Measurements from ENCODE around the gene DCST2.

DCST2 gene

DNA sequence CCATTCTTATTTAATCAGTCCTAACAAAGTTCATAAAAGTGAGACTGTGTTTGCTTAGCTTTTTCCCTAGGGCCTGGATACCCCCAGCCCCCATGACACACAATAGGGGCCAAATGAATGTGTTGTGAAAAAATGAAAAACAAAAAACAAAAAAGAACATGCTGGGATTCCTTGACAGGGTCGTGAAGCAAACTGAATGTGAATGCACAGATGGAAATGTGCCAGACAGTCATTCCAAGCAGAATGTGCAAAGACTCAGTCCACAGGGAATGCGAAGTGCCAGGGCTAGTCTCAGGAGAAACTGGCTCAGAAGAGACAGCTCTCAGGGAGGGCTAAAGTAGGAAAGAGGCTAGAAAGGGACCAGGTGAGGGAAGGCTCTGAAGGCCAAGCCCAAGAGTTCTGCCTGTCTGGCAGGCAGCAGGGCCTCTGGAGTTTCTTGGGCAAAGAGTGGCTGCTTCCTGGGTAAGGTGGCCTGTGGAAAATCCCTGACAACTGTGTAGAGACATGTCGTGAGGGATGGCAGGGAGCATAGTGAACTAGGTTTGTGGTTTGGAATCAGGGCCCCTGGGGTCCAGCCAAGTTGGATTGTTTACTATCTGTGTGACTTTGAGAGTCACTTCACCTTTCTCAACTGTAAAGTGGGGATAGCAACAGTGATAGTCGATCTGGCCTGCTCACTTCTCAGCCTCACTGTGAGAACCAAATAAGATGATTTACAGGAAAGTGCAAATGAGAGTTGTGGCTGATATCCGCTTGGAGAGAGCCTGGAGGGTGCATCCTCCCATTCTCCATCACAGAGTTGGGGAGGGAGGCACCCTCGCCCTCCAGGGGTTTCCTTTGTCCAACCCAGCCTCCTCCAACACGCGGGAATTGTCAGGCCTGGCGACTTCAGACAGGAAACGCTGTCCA, 16.3 kb upstream of the DCST2 start:
- DNase-seq (ENCODE audit: low read depth in 2 of 2): no peak

DNA sequence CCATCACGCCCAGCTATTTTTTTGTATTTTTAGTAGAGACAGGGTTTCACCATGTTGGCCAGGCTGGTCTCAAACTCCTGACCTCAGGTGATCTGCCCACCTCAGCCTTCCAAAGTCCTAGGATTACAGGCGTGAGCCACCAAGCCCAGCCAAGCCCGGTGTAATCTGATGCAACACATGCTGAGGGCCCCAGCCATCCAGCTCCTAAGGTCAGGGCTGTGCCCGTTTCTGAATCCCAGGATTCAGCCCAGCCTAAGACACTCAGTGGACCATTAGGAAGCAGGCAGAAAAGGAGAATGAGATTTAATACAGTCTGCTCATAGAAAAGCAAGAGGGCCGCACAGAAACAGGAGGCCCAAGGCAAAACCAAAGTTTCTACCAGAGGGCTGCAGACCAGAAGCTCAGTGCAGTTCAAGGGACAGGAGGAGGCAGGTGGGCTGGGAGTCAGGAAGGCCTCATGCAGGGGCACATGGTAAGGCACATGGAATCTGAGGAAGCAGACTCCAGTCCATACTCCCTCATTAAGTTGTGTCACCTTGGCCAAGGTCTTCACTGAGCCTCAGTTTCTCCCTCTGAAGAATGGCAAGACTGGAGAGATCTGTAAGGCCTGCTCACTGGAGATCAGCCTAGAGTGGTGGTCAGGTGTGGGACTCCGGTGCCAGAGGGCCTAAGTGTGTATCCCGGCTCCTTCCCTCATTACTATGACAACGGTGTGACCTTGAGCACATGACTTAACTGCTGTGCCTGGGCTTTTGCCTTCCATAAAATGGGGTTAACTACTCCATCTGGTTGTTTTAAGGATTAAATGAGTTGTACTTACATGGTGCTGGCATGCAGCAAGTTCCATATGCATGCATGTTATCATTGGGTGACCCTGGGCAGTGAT, 15.1 kb upstream of the DCST2 start:
- no peak for DNase-seq (ENCODE audit: low read depth in 2 of 2)

DNA sequence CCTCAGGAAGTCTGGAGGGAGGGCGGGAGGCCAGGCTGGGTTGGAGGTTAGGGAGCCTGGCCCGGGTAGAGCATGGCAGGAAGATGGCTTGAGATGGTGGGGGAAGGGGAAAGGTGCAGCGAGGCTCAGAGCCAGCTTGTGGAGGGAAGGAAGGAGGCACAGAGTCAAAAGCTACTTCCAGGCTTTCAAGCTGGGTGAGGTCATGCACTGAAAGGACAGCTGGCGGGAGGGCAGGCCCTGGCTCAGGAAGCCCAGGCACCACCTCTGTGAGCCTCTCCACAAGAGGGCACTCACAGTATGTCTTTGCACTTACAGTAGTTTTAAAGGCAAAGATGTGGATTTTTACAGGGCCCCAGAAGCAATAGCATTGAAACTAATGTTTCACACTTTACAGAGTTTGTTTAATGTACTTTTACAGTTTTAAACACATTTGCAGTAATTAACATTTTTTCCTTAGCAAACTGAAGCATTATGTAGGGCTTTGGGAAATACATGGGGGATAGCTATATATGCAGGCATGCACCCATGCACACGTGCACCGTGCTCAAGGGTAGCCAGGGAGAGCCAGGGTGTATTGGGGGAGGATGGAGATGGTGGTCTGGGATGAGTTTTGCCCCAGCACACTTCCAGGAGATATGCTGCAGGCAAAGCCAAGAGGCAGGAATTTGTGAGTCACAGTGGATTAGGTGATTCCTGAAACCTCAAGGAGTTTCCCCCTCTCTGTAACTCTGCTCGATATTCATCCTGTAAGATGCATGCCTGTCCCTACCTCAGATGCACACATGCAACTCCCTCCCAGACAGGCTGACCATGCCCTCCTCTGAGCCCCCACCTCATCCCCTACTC, 11.5 kb upstream of the DCST2 start:
- DNase-seq (ENCODE audit: low read depth in 2 of 2): no peak

DNA sequence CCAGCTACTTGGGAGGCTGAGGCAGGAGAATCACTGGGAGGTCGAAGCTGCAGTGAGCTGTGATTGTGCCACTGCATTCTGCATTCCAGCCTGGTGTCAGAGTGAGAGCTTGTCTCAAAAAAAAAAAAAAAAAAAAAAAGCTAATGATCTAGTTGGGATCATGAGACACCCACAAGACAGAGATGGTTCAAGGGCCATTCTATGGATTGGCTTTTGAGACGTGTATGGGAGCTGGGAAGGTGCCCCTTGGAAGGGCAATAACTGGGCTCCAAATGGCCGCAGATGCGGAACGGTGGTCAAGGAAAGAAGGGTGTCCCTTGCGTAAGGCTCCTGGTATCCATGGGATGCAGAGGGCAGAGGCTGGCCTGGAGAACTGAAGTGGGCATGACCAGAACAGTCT, 10.8 kb upstream of the DCST2 start:
- no peak for DNase-seq (ENCODE audit: low read depth in 2 of 2)

DNA sequence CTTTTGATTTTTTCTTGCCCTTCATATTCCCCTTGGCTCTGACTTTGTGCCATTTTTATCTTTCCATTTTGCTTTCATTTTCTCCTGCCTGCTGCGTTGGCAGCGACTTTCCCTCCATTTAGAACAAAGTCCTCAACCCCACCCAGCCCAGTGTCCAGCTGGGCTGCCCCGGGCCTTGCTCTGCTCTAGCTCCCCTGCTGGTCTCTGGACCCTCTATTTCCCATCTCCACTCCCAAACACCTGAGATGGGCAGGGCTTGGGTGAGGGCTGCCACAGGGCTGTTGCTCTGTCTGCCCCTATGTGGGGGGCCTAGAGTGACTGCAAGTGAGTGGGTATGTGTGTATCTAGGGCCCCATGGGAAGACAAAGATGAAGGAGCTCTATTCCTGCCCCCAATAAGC, 10.2 kb upstream of the DCST2 start:
- no peak for DNase-seq (ENCODE audit: low read depth in 2 of 2)

DNA sequence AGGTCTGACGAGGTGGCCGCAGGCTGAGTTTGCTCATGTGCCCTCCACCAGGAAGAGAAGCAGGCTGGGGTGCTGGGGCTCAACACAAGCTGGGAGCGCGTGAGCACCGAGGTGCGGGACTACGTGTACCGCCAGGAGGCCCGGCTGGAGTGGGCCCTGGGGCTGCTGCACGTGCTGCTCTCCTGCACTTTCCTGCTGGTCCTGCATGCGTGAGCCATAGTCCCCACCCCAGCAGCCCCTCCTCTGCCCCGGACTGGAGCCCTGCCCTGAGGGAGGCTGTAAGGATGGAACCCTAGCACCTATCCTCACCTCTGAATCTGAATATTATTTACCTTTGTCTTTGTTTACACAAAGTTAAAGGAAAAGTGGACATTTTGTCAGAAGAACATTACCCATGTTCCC, 9.7 kb upstream of the DCST2 start:
- no peak for DNase-seq (ENCODE audit: low read depth in 2 of 2)

DNA sequence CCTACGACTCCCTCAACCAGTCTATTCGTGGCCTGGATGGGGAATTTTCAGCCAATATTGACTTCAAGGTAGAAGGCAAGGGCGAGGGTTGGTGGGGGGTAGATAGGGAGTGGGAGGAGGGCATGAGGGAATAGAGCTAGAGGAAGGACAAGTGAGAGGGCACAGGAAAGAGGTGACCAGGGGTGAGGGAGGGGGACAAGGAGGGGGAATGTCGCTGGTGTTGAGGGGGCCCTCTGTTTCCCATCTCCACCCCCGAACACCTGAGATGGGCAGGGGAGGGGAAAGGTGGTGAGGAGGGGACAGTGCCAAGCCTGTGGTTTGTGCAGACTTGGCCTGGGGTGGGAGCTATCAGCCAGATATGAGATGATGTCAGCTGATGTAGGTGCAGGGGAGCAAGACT, 9.2 kb upstream of the DCST2 start:
- DNase-seq (ENCODE audit: low read depth in 2 of 2): no peak

DNA sequence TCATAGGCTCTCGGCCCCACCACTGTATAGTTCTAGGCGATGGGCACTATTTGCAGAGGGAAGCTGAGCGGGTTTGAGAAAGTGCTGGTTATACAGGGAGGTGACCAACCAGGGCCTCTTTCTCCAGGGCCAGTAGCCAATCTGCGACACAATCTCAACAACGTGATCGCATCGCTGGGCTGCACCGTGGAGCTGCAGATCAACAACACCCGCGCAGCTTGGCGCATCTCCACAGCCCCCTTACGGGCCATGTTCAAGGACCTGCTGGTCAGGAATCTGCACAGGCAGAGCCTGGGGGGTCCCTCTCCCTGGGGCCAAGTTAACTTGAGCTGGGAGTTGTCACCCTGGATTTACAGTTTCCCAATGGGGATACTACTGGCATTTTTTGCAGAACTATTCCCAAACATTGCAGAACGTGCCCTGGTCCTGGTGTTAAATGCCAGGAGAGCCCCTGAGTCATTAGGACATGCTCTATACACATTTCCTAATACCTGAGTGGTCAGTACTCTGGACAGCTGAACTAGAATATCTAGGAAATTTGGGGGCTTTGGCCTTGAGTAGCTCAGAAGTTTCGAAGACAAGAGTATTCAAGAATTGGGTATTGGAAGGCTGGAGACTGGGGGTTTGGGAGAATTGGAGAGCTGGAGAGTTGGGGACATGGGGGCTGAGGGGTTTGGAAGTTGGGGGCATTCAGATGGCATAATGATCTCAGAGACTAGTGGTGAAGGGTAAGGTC, 6.9 kb upstream of the DCST2 start:
- no peak for DNase-seq (ENCODE audit: low read depth in 2 of 2)

DNA sequence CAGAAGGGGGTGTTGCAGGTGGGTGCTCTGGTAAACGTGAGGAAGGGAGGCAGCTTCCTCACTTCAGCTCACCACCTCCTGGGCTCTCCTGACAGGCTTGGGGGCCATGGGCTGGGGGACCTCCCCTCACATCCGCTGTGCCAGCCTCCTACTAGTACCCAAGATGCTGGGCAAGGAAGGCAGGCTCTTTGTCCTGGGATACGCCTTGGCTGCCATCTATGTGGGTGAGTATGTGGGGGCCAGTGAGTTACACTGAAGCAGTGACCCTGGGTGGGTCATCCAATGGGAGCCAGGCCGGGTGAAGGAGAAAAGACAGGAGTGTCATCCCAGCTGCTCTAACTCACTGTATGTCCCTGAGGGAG, 5.7 kb upstream of the DCST2 start:
- no peak for DNase-seq (ENCODE audit: low read depth in 2 of 2)

DNA sequence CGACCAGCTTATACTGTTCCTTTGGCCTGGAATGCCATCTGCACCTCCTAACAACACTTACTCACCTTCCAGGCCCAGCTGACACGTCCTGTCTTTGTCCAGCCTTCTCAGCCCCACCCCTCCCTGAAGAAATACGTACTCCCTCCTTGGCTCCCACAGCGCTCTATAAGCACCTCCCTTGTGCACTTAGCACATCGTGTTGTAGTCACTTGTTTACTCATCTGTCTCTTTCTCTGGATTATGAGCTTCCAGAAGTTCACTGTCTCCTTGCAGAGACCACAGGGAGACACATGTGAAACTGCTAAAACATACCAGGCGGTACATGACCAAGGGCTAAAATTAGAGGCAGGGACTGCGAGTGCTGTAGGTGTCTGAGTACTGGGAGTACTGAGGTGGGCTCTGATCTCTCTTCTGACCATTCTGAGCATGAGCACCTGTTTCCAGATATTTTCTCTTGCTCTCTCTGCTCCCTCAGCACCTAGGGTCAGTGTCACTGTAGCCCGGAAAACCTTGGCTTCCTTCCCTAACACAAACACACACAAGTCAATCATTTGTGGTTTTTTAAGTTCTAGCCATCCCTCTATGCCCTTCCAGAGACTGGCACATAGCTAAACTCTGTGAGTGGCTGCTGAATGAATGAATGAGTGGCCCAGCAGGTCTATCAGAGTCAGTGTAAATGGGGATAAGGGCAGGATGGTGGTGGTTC, 5.2 kb upstream of the DCST2 start:
- DNase-seq (ENCODE audit: low read depth in 2 of 2): no peak

DNA sequence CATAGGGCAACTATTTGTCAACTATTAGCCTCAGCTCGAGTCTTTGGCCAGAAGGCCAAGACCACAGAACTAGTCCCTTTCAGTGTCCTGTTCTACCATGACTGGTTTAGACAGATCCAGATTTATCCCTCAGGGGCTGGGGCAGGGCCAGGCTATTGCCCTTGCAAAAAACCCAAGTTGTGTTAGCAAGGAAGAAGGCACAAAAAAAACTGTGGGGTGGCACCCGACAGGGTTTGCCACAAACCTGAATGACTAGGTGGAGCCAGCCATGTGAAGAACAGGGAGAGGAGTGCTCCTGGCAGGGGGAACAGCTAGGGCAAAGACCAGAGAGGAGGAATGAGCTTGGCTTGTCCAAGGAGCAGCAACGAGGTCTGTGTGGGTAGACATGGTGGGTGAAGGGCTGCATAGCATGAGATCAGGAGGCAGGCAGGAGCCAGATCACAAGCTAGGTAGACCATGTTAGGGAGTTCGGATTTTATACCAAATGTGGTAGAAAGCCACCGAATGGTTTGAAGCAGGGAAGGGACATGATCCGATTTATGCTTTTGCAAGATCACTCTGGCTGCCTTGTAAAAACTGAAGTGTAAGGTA, 4.4 kb upstream of the DCST2 start:
- DNase-seq (ENCODE audit: low read depth in 2 of 2): no peak

DNA sequence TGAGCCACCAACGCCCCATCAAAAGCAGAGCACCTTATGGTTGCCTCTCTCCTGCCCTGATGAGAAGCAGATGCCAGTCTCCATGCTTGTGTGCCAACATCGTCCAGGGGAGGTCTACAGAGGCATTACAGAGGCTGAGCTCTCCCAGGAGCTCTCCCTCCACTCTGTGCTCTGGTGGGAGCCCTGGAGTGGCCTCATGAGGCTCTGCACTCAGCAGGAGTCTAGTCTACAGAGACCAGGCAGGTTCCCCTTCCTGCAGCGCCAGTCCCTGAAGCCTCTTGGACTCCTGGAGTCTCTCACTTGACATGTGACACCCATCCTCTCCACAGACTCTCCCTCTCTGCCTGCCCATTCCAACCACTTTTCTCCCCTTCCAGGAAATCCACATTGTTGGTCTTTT, 3.5 kb upstream of the DCST2 start:
- no peak for DNase-seq (ENCODE audit: low read depth in 2 of 2)

DNA sequence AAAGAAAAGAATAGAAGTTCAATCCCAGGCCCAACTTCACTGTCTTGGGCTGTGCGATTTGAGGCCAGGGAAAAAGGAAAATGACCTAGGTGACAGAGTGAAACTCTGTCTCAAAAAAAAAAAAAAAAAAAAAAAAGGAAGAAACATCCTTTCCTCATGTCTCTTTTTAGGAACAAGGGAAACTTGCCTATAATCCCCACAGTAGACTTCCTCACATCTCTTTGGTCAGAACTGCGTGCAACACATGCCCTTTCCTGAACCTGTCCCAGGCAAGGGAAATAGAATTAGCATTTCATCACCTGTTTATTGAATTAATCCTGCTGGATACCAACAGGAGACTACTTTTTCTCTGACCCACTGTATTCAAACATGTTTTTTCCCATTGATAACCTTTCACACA, 2.4 kb upstream of the DCST2 start:
- DNase-seq (ENCODE audit: low read depth in 2 of 2): no peak

DNA sequence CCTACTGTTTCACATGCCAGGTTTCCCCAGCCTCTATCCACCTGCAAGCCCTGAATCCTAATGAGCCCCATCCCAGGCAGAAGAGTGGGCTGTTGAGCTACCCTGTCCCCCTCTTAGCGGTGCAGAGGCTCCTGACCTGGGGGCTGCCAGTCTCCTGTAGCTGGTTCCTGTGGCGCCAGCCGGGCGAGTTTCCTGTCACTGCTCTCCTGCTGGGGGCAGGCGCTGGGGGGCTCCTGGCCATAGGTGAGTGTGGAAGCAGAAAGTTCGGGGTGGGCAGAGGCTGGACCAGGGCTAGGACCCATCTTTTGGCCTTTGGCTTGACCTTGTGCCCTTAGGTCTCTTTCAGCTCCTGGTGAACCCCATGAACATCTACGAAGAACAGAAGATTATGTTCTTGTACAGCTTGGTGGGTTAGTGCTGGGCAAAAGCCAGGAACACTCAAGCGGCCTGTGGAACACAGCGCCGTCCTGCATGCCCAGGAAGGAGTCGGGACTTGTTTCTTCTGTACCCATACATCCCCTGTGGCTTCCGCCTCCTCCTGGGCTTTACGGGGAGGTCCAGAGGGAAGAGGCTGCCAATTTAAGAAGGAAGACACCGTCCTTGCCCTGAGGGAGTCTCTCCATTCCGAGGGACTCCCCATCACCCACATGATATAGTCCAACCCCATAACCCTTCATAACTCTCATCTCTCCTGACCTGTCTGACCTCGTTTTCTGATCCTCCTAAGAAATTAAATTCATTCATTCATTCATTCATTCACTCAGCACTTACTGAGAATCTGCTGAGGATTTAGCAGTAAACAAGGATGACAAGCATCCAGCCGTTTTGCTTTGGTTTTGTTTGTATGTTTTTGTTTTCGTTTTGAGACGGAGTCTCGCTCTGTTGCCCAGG, 982 bp upstream of the DCST2 start:
- no peak for DNase-seq (ENCODE audit: low read depth in 2 of 2)

DNA sequence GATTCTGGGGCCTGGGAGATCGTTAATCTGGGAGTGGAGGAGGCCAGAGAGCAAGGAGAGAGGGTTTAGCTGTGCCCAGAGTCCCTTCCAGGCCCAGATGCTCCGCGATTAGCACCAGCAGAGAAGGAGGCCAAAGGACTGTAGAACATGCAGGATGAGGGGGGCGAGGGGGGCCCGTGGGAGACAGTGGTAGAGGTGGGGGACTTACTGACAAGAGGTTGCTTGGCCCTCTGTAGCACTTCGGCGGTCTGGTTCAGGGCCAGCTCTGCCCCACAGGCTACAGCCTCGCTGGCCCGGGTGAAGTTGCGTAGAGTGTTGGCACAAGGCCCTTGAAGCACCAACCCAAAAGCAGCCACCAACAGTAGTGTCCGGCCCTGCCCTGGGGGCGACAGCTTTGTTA, 695 bp downstream of the DCST2 start:
- no peak for DNase-seq (ENCODE audit: low read depth in 2 of 2)

DNA sequence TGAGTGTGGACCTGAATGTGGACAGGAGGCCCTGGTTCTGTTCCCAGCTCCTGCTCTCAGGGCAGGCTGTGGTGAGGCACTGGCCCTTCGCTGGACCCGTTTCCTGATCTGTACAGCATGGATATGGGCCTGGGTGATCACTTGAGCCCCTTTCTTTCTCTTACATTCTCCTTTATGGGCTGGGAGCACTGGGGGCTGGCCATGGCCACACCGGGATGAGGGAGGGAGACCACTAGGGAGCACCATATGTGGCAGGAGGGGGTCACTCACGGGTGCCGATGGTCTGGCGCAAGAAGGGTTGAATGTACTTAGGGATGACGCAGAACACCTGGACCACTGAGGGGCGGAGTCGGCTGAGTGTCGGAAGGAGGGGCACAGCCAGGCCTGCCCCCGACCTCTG, 2.7 kb downstream of the DCST2 start:
- DNase-seq (ENCODE audit: low read depth in 2 of 2): no peak

DNA sequence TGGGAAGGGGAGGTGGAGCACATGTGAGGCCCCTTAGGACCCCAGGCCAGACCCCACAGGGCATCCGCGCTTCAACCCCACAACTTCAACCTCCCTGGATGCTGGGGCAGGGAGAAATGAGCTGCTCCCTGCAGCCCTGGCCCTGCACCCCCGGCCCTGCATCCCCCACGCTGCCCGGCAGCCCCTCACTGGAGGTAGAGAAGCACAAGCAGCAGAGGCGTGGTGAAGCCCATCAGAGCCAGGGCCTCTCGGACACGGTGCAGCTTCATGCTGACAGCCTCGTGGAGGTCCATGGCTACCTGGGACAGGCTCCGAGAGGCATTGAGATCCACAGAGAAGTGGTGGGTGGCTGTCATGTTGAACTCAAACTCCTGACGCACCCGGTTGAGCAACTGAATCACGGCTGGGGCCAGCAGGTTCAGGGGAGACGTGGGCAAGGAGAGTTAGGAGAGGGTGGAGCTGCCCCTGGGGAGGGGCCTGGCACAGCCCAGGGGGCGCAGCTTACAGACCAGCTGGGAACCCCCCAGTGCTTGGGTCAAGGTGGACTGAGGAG, 3.3 kb downstream of the DCST2 start:
- DNase-seq (ENCODE audit: low read depth in 2 of 2): no peak

DNA sequence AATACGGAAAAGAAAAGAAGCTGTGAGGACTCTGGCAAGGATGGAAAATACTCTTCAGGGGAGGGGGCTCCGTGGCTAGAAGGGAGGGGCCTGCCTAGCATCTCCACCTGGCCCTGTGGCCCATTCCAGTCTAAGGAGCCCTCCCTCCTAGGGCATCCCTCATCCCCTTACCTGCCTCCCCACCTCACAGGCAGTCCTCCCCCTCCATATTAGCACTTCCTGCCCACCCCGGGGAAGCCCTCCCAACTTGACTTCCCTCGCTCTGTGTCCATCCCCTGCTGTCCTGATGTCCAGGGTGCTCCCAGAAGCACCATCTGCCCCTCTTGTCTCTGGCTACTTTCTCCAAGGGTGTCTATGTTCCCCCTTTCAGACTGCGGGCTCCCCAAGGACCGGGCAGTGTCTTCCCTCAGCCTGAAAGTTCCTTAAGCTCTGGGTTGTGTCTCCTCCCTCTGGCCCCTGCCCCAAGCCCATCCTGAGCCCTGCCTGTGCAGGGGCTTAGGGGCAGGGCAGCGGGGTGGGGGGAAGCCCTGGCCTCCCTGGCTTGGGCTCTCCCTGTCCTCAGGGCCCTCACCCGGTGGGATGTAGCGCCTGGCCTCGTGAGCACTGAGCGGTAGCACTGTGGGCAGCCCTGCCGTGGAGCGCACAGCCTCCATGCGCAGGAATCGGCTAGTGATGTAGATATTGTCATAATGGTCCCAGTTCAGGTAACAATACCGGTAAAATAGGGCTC, 3.9 kb downstream of the DCST2 start:
- DNase-seq (ENCODE audit: low read depth in 2 of 2): no peak
